GM18951 (cell line): ENCODE measurements around the gene RNF152.

Source experiments
- POLR2A ChIP-seq: IDR thresholded peaks from 4 replicates; pipeline ENCODE4 v1.6.1; 2011; ENCODE audit warnings: mild to moderate bottlenecking; ENCODE audit not compliant: insufficient read length, insufficient read depth; ENCODE audit errors: extremely low read depth
- in situ Hi-C: fragments of 300-500 bp; cut with MboI; formaldehyde crosslinking; loops from one replicate; pipeline ENCODE4 v1.12.0; 2022; ENCODE audit warnings: low sequenced_read_pairs, mixed read lengths, inconsistent platforms; ENCODE audit not compliant: unreplicated experiment

RNF152 gene

GRCh38 chr18:61853855-61854254 lies 39.0 kb downstream of the RNF152 start:
- TF ChIP-seq POLR2A: no peak
- in situ Hi-C loops: no loop called here

- TF ChIP-seq POLR2A: no peak
- in situ Hi-C loops: no loop called here
Measured at GRCh38 chr18:61852496-61852895, 40.3 kb downstream of the RNF152 start.

- in situ Hi-C loops: no loop called here
- no peak for TF ChIP-seq POLR2A
Measured at GRCh38 chr18:61851940-61852451, 40.8 kb downstream of the RNF152 start.

GRCh38 chr18:61851279-61851678 lies 41.5 kb downstream of the RNF152 start:
- in situ Hi-C loops: no loop called here
- TF ChIP-seq POLR2A: no peak

- no peak for TF ChIP-seq POLR2A
- in situ Hi-C loops: no loop called here
Measured at GRCh38 chr18:61850756-61851155, 42.1 kb downstream of the RNF152 start.

- in situ Hi-C loops: no loop called here
- no peak for TF ChIP-seq POLR2A
Measured at GRCh38 chr18:61847164-61847791, 45.5 kb downstream of the RNF152 start.

GRCh38 chr18:61845197-61845596 lies 47.6 kb downstream of the RNF152 start:
- in situ Hi-C loops: no loop called here

GRCh38 chr18:61844726-61845125 lies 48.1 kb downstream of the RNF152 start:
- in situ Hi-C loops: no loop called here

More at GRCh38 chr18:61845197-61845596, 47.6 kb downstream of the RNF152 start:
- TF ChIP-seq POLR2A: no peak

GRCh38 chr18:61842146-61842545 lies 50.7 kb downstream of the RNF152 start:
- in situ Hi-C loops: no loop called here

More at GRCh38 chr18:61844726-61845125, 48.1 kb downstream of the RNF152 start:
- TF ChIP-seq POLR2A: no peak

GRCh38 chr18:61841706-61842105 lies 51.1 kb downstream of the RNF152 start:
- in situ Hi-C loops: no loop called here
- TF ChIP-seq POLR2A: no peak

More at GRCh38 chr18:61842146-61842545, 50.7 kb downstream of the RNF152 start:
- TF ChIP-seq POLR2A: no peak

- in situ Hi-C loops: no loop called here
- TF ChIP-seq POLR2A: no peak
Measured at GRCh38 chr18:61840324-61840723, 52.5 kb downstream of the RNF152 start.

GRCh38 chr18:61838521-61838920 lies 54.3 kb downstream of the RNF152 start:
- in situ Hi-C loops: no loop called here
- no peak for TF ChIP-seq POLR2A

- no peak for TF ChIP-seq POLR2A
- in situ Hi-C loops: no loop called here
Measured at GRCh38 chr18:61833978-61834377, 58.8 kb downstream of the RNF152 start.

GRCh38 chr18:61833387-61833786 lies 59.4 kb downstream of the RNF152 start:
- no peak for TF ChIP-seq POLR2A
- in situ Hi-C loops: no loop called here

- TF ChIP-seq POLR2A: no peak
- in situ Hi-C loops: no loop called here
Measured at GRCh38 chr18:61832858-61833257, 59.9 kb downstream of the RNF152 start.

- TF ChIP-seq POLR2A: no peak
- in situ Hi-C loops: no loop called here
Measured at GRCh38 chr18:61831071-61831470, 61.7 kb downstream of the RNF152 start.
